ENCODE results near the gene SLC44A2.

- TF ChIP-seq POLR2AphosphoS5 (IDR thresholded peaks at IDR 0.05) = no peak
- TF ChIP-seq CTCF (IDR thresholded peaks at IDR 0.05 in 8 of 11, conservative IDR thresholded peaks at IDR 0.05 in 3 of 11) = no peak
Measured at GRCh38 chr19:10637894-10638293, 12.5 kb downstream of the SLC44A2 start.
